GM18505 (cell line): ENCODE results near the gene EFCAB5.
A peak's percentile ranks its signal among the peaks of the same experiment; 100 is the strongest.
"Not testable (repeated sequence)": the region's sequence is repeated elsewhere in the genome, so short reads cannot be mapped to it uniquely, and the experiment has no call there.

Experiments
- ATAC-seq: cut with Tn5 transposase; IDR thresholded peaks from one replicate; pipeline ENCODE4 v1.9.1; 2021; ENCODE audit not compliant: unreplicated experiment
- POLR2A ChIP-seq: IDR thresholded peaks from 4 replicates; pipeline ENCODE4 v1.6.1; 2011; ENCODE audit warnings: borderline replicate concordance; ENCODE audit not compliant: insufficient read depth, insufficient read length; ENCODE audit errors: extremely low read depth

EFCAB5 gene

GRCh38 chr17:30086896-30087295, 145.5 kb downstream of the EFCAB5 start:
- no peak for ATAC-seq
- no peak for TF ChIP-seq POLR2A

DNA sequence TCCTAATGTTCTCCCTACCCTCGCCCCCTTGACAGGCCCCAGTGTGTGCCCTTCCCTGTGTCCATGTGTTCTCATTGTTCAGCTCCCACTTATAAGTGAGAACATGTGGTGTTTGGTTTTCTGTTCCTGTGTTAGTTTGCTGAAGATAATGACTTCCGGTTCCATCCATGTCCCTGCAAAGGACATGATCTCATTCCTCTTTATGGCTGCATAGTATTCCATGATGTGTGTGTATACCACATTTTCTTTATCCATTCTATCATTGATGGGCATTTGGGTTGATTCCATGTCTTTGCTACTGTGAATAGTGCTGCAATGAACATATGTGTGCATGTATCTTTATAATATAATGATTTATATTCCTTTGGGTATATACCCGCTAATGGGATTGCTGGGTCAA, 146.0 kb downstream of the EFCAB5 start:
- ATAC-seq = not testable (repeated sequence)

DNA sequence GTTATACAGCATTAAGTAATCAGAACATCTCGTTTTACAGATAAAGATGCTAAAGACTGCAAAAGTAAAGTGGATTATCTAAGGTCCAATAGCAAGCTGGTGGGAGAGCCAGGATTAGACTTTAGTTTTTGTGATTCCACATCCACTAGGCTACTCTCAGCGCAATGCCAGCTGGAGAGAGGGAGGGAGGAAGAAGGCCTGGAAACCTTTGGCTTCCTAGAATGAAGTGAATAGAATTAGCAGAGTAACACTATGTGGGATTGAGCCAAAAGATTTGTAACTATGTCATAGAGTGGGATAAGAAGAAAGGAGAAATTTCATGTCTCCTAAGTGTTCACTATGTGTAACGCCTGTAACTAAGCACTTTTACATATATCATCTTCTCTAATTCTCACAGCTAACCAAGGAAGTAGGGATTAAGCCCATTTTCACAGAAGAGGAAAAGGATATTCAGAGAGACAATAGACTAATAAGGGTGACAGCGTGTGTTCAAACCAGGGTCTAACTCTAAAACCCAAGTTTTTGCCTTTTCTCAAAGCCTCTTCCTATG, 149.8 kb downstream of the EFCAB5 start:
- no peak for TF ChIP-seq POLR2A
- no peak for ATAC-seq

DNA sequence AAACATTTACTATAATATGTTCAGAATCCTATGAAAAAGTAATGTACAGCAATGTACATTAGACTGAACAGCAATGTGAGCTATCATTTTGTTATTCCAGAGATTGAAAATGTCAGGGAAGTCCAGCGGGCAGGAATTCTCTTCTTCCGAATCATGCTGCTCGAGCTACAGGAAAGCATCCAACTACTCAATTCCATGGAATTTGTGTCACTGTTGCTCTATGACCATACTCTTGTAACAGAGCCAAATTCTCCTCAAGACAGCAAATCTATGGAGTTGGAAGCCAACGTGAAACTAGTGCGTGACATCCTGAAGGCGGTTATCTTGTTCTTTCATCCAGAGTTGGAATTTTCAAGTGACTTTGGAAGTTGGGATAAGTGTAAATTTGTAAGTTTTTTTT, 150.3 kb downstream of the EFCAB5 start:
- TF ChIP-seq POLR2A = no peak
- no peak for ATAC-seq

- TF ChIP-seq POLR2A = no peak
- ATAC-seq = no peak
These were observed 151.5 kb downstream of the EFCAB5 start for GRCh38 chr17:30092886-30093285.

DNA sequence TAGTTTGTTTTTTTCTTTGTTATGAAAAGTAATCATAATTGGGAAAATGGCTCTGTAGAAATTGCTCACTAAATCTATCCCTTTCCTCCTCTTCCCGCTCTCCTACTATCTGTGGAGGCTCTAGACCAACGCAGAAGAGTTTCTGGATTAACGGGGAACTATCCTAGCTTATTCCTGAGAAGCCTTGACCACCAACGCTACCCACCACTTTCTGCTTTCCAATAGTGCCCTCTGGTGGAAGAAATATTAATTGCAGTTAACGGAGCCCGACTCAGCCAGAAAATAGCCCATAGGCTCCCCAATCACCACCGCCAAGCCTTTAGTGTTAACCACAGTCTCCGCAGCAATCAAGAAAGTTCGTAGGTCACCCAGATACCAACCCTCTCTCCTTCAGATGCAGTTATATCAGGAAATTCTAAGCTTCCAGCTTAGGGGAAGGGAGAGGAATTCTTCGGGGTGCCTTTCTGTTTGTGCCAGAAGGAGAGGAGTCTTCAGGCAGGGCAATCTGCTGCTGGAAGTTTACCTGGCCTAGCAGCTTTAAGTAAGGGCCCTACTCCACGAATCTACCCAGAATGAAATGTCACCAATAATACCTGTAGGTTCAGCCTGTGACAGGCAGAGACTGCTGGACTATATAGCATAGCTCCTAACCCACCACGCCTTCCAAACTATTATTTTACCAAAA, 152.2 kb downstream of the EFCAB5 start:
- ATAC-seq = no peak
- no peak for TF ChIP-seq POLR2A

DNA sequence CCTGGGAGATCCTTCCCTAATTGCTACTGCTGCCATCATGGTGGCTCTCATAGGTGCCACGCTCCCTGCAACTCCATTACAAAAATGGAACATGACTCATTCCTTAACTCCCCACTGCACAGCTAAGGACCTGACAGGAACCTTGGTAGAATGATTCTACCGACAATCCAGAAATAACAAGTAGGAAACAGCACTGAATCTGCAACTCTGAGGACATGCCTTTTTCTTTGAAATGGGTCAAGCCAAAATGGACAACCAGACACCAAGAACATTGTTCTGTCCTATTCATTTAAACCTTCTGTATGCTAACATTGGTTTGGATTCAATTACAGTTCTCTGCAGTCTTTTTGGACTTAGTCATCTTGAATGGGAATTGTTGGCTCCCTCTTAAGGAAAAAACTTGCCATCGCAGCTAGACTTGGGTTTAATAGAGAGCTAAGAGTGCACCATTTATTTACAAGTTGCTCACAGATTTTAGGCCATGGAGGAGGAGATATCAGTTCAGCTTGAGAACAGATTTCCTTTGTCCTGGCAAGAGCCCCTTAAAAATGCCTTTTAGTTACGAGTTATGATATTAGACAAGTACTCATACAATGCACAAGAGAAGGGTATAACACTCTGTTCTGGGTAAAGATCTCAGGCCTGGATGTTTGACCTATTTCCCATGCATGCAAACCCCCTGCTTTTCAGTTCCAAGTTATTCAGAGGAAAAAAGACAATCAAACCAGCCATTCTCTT, 154.2 kb downstream of the EFCAB5 start:
- ATAC-seq = no peak
- TF ChIP-seq POLR2A = no peak

DNA sequence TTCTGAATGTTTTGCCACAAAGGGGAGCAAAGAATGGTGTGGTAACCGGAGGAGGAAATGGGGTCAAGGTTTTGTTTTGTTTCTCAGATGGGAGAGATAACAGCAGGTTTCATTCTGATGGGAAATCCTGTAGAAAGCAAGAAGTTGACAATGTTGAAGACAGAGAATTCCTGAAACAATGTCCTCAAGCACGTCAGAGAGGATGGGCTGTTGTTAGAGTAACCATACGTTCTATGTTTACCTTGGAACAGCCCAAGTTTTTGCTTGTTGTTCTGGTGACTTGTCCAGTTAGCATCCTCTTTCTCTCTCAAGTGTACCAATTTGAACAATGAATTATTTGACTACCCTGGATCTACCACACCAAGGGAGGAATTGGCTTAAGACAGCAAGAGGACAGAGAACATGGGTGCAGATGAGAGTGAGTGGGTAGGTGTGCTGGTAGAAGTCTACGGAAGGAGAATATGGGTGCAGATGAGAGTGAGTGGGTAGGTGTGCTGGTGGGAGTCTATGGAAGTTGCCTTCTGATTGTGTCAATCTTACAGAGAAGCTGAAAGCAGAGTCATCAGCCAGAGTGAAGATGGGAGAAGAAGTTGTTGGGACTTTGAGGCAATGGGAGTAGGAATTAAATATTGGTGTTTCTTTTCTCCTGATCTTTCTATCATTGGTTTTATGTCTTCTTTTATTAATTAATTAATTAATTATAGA, 160.4 kb downstream of the EFCAB5 start:
- TF ChIP-seq POLR2A = no peak
- no peak for ATAC-seq

DNA sequence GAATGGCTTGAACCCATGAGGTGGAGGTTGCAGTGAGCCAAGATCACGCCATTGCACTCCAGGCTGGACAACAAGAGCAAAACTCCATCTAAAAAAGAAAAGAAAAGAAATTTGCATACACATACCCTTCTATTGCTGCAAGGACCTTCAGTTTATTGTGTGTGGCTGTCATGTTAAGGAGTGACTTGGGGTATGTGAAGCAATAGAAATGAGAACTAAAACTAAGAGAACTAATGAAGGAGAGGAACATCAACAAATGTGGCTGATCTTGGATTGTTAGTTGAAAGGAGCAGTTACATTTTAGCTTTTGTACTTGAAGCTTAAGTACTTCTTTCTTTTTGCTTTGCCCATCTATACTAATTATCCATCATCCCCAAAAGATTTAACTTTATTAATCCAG, 162.5 kb downstream of the EFCAB5 start:
- no peak for ATAC-seq
- TF ChIP-seq POLR2A = no peak

DNA sequence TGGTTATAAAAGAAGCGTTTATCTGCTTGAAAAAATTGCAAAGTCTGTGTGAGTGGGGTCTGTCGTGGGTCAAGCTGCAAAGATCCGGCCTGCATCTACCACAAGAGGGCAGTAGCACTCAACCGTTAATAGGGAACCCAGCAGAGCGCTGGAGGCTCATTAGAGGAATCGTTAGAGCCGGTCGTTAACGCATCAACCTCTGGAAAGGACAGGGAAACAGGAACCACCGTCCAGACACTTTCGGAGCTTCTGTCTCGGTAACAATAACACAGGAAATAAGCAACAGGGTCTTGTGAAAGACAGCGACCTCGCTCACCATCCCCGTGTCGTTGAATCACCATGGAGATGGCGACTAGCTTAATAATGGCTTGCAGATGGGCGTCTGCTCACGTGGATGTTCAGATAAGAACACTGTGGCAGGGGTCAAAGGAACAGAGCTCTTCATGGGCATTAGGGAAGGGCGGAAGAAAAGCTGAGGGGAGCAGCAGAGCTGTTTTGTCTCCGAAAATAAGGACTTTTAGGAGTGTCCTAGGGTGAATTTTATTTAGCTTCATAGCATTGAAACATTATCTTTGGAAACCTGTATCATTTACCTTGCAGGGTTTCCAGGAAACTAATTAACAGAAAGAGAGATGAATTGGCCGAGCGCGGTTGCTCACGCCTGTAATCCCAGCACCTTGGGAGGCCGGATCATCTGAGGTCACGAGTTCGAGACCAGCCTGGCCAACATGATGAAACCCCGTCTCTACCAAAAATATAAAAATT, 163.3 kb downstream of the EFCAB5 start:
- TF ChIP-seq POLR2A = no peak
- no peak for ATAC-seq

DNA sequence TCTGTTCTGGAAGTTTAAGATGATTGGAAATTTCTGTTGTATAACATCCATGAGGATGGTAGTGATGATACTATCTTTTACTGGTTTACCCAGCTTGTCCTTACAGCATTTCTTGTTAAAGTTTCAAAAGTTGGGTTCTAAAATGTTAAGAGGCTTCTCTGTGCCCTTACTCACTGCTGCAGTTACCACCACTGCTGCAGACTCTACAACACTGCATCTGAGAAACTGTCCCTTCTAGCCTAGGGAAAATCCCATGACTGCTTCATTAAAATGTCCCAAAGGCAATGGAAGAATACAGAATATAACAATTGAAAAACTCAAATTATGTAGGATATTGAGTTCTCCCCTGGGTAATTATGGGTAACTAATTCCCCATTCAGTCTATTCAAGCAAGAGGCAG, 171.4 kb downstream of the EFCAB5 start:
- ATAC-seq = no peak
- TF ChIP-seq POLR2A = no peak

- no peak for ATAC-seq
- no peak for TF ChIP-seq POLR2A
These were observed 171.8 kb downstream of the EFCAB5 start for GRCh38 chr17:30113213-30113612.

DNA sequence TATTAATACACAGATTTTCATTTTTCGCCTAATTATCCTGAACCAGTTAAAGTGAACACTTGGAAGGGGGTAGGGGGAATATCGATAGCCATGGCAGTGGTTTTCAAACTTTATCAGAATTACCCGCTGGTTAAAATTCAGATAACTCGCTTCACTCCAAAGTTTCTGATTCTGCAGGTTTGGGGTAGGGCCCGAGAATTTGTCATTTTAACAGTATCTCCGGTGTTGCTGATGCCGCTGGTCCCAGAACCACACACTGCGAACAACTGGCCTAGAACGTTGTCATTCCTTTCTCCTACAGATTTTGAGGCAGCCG, 174.9 kb downstream of the EFCAB5 start:
- no peak for TF ChIP-seq POLR2A
- ATAC-seq = no peak

DNA sequence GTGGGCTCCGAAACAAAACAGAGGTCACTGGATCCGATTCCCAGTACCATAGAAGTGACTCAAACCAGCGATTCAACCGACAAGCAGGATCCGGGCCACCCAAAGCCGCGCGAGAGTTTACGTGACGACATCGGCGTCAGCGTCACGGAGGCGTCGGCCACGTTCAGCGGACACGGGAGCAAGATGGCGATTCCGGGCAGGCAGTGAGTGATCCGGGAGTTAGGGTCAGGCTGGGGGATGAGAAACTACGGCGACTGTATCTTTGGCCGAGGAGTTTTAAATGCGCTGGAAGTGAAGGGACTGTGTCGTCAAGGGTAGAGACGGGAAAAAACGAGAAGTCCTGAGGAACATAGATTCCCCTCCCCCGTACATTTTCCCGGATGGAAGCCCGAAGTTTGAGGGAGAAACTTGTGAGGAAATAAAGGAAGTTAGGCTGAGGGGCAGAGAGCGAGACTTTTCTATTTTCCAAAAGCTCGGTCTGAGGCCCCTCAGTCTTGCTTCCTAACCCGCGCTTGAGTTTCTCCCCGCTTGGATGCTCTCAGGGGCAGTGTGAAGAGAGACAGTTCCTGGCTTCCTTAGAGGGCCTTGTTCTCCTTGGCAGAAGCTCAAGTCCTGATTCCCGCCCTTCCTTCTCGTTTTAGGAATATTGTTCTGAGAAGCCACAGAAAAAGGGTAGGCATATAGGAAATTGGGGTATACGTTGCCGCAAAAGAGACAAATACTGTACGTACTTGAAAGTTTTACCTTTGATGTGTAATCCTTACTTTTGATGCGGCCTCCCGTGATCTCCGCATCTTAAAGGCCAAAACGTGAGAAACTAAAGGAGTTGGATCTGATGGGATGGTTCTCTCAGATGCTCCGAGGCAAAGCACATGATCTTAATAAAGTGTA, 175.5 kb downstream of the EFCAB5 start, which contains the start of gene NSRP1:
Gene NSRP1 (plus strand): TSS at position 156 of the 891 bp plus-strand sequence. CDS start 28 bp downstream, at position 184.
- peak; percentile 99 for TF ChIP-seq POLR2A

More for the DNA sequence above, 175.5 kb downstream of the EFCAB5 start, which contains the start of gene NSRP1:
- ATAC-seq = peak; percentile 78
